HG02973 (cell line): ENCODE data around the gene ITGA5.

Experiments used
- ATAC-seq: cut with Tn5 transposase; IDR thresholded peaks from one replicate; pipeline ENCODE4 v1.9.1; 2021; ENCODE audit warnings: moderate library complexity; ENCODE audit not compliant: unreplicated experiment

Gene ITGA5

DNA sequence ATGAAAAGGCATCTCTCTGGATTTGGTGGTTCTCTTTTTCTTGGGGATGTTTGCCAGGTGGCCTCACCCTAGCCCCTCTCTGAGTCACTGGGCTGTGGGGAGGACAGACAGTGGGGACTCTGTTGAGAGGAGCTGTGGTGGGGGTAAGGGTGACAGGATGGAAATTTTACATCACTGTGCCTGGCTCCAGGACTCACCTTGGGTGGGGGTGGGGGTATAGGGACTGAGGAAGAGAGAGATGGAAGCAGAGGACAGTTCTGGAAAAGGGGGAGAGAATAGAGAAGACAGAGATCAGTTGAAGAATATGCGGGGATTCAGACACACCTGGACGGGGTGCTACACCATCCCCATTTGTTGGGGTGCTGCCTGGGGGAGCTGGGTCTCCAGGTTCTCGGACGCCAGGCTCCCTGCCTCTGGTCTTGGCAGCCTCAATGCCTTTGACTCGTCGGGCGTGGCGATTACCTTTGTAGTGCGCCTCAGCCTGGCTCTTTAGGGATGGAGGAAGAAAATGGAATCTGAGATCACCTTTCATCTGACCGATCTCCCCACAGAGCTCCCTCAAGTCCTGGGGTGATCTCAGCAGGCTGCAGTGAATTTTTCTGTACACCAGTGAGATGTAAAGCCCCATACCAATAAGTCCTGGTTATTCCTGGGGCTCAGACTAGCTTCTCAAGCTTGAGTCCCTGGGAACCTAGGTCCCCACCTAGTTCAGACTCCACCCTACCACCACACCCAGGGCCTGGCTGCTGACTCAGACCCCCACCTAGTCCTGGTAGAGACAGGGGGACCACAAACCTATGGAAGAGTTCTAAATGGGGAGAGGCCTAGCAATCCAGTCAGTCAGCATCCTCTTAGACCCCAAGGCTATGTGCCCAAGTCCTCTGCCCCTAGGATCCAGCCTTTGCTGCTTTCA is 45.2 kb downstream of the ITGA5 start:
- no peak for ATAC-seq

- no peak for ATAC-seq
Observed at GRCh38 chr12:54372113-54372806, 46.8 kb downstream of the ITGA5 start.

- no peak for ATAC-seq
Observed at GRCh38 chr12:54371328-54372112, 47.5 kb downstream of the ITGA5 start.

DNA sequence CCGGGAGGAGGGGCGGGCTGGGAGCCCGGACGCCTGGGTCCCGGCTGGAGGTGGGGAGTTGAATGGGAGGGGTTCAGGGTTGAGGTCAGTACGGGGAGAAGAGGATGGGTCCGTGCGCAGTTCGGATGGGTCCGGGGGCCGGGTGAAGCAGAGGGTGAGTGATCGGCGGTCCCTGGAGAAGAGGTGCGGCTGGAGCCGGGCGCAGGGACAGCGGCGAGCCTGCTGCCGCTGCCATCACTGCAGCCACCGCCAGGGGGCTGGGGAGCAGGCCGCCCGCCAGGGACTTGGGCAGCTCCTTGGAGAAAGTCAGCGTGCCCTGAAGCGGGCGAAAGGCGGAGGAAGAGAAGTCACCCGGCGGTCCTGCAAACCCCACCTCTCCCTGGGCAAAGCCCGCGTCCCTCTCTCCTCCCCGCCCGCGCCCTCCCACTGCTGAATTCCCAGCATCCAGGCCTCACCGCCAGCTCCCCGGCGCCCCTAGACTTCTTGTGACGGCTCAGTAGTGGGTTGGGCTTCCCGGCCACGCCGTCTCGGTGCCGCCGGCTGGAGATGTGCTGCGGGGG is 48.8 kb downstream of the ITGA5 start:
- no peak for ATAC-seq

DNA sequence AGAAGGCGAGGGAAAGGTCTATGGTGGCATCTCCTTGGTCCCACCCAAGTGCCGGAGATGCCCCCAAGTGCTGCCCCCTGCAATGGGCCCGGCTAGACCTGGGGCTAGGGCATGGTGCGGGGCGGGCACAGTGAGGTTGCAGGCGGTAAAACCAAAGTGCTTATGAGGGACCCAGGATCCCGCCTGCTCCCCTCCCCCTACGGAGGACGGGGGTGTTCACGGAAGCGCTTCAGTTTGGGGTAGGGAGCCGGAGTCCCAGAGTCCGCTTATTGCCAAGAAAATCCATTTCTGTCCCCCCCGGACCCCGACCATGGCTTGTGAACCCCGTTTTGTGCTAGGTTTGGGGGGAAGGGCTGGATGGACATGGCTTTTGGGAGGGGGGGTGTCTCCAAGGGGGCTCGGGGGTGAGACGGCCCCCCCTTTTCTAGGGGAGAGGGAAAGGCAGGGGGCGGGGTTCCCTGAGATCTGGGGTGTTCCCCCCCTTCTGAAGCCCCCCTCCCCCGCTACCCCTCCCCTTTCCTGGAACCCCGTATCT is 49.4 kb downstream of the ITGA5 start:
- ATAC-seq, result no peak

DNA sequence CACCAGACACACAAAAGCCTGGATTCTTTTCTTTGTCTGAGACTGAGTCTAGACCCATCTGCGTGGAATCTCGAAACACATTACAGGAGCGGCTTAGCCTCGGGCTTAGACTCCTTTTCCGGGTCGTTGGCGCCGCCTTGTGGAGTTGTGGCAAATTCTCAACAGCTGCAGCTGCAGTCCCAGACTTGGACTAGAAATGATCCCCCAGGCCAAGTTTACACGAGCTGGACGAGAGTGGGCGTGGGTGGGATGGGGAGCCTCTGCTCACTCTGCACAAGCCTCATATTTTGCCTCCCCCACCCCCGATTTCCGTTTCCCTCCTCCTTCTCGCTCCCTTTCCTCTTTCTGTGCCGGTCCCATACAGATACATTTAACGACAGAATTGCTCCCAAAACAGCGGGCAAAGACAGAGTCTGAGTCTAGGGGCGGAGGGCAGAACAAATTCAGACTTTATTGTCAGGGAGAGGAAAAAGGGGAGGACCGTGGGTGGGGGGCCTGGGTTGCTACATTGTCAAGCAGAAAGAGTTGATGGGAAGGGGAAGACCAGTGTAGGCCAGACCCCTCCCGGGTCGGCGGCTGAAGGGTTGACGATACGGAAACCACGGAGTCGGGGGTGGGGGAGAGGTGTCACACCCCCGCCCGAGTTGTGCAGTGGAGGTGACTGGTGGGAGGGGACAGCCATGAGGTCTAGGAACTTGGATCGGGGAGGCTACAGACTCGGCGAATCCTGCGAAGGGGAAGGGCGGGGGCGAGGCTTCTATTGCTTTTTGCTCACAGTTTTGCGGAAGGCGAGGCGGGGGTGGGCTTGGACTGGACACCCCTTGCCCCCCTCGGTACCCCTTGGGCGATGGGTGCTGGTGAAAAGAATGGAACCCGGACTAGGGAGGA is 50.1 kb downstream of the ITGA5 start:
- ATAC-seq, result peak; percentile 72

DNA sequence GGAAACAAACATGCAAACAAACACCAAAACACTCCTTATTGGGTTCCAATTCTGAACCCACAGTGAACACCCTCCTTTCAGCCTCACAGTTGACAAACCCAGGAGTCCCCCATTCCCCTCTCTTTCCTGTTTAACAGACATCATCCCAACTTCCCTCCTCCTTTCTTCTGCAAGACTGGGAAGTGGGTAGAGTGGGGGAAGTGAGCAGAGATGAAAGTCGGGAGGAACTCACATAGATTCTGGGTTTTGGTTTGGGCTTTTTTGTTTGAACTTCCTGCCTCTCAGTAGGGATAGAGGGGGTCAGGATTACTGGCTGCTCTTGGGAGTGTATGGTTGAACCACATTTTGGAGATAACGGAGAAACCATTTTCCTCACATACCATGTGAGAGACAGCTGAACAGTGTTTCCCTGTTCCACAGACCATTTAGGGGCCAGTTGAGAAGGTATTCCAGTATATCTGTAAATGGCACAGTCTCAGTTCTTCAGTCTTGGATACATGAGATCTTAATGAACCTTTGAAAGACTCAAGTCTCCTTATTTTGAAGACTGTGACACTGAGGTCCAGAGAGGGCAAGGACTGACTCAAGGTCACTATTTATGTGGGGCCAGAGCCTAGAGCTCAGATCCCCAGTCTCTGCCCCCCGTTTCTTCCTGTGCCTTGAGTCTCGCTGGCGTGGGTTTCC is 50.9 kb downstream of the ITGA5 start:
- ATAC-seq, result peak; percentile 20

DNA sequence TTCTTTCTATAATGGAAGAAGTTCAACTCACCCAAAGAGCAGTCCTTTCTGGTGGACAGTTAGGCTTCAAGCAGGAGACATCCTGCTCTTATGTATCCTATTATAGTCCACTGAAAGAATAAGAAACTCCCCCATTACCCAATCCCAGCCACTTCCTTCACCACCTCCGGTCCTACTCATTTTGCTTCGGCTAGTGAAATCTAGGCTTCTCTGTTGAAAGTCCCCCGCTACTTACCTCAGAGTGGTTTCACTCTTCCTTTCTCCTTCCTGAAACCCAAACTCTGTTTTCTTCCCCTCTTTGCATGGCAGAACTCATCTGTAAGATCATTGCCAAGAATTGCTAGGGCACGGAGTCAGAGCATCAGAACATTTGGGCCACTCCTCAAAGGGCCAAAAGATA is 54.7 kb downstream of the ITGA5 start, which contains the start of gene GPR84:
Gene GPR84, minus strand, starts transcription at position 74 of the 400 bp plus-strand sequence. CDS start 635 bp downstream, outside the sequence.
- peak; percentile 50 for ATAC-seq

- ATAC-seq, result no peak
Observed at GRCh38 chr12:54363618-54364017, 55.4 kb downstream of the ITGA5 start.

- no peak for ATAC-seq
Observed at GRCh38 chr12:54363047-54363446, 56.0 kb downstream of the ITGA5 start.

GRCh38 chr12:54360717-54361456 is 58.2 kb downstream of the ITGA5 start:
- no peak for ATAC-seq

- ATAC-seq, result no peak
Observed at GRCh38 chr12:54359762-54360351, 59.2 kb downstream of the ITGA5 start.

DNA sequence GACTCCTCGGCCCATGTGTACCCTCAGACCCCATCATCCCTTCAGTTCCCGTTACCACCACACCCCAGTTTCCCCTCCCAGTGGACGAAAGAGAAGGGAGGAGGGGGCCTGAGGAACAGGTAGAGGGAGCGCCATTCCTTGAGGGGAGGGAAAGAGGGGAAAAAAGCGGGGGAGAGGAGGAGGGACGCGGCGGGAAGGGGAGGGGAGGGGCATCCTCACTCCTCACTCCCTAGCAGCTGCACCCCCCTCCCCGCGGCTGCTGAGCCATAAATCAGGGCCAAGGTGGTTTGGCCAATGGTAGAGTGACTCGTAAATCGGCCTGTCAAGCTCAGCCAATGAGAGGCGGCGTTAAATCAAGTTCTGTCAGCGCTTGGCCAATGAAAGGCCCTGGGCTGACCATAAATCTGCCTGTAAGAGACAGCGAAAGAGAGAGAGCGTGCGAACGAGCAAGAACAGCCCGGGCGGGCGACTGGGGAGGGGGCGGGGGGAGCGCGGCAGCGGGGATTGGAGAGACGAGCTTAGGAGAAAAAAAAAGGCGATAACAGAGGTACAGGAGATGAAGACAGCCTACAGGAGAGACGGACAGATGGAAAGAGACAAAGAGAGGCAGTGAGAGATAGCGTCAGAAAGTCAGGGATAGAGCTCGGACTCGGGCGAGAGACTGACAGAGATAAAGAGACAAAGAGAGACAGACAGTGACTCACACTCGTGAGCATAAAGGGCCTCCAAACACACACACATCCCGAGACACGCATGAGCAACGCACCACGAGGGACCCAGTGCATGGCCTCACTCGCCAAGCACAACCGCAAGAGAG is 59.9 kb downstream of the ITGA5 start:
- peak; percentile 96 for ATAC-seq

GRCh38 chr12:54358191-54358944 is 60.7 kb downstream of the ITGA5 start:
- ATAC-seq, result no peak

- ATAC-seq, result no peak
Observed at GRCh38 chr12:54357506-54358190, 61.4 kb downstream of the ITGA5 start.

DNA sequence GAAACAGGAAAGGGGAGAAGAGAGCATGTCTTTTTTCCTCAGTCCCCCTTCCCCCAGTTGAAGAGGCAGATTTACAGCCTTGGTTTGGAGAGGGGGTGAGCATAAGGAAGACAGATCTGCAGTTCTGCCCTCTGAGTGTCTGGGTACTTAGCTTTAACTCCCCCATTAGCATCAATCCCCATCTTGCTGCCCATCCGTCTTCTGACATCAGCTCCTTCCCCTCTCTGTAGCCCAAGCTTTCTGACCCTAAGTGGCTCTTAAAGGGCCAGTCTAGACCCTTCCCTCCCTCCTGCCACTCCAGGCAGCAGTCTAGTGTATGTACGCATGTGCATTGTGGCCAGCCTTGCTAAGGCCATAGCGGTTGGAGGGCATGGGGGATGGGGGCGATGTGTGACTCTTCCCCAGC is 62.1 kb downstream of the ITGA5 start:
- no peak for ATAC-seq
